Measurements from ENCODE around the gene CCM2.

DNA sequence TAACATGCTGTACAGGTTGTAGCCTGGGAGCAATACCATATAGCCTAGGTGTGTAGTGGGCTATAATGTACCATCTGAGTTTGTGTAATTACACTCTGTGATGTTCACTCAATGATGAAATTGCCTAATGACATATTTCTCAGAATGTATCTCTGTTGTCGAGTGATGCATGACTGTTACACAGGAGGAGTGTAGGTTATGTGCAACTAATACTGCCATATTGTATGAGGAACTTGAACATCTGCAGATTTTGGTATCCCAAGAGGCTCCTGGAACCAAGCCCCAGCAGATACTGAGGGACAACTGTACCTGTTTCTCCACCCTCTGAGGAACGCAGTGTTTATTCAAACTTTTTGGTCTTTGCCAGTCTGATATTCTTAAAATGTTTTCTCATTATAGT lies 50.2 kb downstream of the CCM2 start:
- TF ChIP-seq POLR2AphosphoS5 (IDR thresholded peaks at IDR 0.05), result no peak
- TF ChIP-seq, protein P1, sequence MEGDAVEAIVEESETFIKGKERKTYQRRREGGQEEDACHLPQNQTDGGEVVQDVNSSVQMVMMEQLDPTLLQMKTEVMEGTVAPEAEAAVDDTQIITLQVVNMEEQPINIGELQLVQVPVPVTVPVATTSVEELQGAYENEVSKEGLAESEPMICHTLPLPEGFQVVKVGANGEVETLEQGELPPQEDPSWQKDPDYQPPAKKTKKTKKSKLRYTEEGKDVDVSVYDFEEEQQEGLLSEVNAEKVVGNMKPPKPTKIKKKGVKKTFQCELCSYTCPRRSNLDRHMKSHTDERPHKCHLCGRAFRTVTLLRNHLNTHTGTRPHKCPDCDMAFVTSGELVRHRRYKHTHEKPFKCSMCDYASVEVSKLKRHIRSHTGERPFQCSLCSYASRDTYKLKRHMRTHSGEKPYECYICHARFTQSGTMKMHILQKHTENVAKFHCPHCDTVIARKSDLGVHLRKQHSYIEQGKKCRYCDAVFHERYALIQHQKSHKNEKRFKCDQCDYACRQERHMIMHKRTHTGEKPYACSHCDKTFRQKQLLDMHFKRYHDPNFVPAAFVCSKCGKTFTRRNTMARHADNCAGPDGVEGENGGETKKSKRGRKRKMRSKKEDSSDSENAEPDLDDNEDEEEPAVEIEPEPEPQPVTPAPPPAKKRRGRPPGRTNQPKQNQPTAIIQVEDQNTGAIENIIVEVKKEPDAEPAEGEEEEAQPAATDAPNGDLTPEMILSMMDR (IDR thresholded peaks at IDR 0.05), result no peak
- no peak for TF ChIP-seq POLR2A (IDR thresholded peaks at IDR 0.05)
